Heart right ventricle (tissue), 16 donors: ENCODE results near the gene SLC26A4. TPM values are rescaled to one million over a fixed set of nuclear protein-coding genes. Genes with fewer than 3 reads are reported as not detected.

Experiments
- ATAC-seq, 8 donors: fragments of 200-7000 bp; cut with Tn5 transposase; one replicate each; pipeline ENCODE4 v1.9.1; 2020; ENCODE audit warnings: mild to moderate bottlenecking in 8 of 8, moderate library complexity in 8 of 8, moderate number of reproducible peaks in 1 of 8
- DNase-seq, 2 donors: peaks; one replicate each; pipeline ENCODE4 v3.0.0-alpha.2; 2020
- H3K27ac ChIP-seq, 10 donors: fragments of 200-600 bp; sonication (generic) in 2 of 10; one replicate each; pipeline versions ENCODE4 v1.5.0 to v1.8.0; 2020 to 2022; ENCODE audit warnings: mild to moderate bottlenecking in 3 of 10
- H3K27me3 ChIP-seq, 7 donors: fragments of 200-600 bp; one replicate each; pipeline ENCODE4 v1.8.0; 2021 to 2022; ENCODE audit warnings: mild to moderate bottlenecking in 2 of 7
- H3K36me3 ChIP-seq, 9 donors: fragments of 200-600 bp; sonication (generic) in 1 of 9; one replicate each; pipeline versions ENCODE4 v1.5.0 to v1.8.0; 2020 to 2022; ENCODE audit warnings: mild to moderate bottlenecking in 2 of 9
- H3K4me1 ChIP-seq, 9 donors: fragments of 200-600 bp; sonication (generic) in 1 of 9; one replicate each; pipeline versions ENCODE4 v1.5.0 to v1.8.0; 2020 to 2022; ENCODE audit warnings: mild to moderate bottlenecking in 4 of 9
- H3K4me3 ChIP-seq, 10 donors: fragments of 200-600 bp; sonication (generic) in 2 of 10; one replicate each; pipeline versions ENCODE4 v1.5.0 to v1.8.0; 2020 to 2022; ENCODE audit warnings: mild to moderate bottlenecking in 7 of 10, moderate library complexity in 2 of 10
- H3K9me3 ChIP-seq, 11 donors: fragments of 200-600 bp in 10 of 11; sonication (generic) in 2 of 11; one replicate each; pipeline versions ENCODE4 v1.5.0 to v1.8.0; 2013 to 2022; ENCODE audit warnings: mild to moderate bottlenecking in 2 of 11, control low read depth in 1 of 11, moderate library complexity in 1 of 11
- WGBS, 2 donors: extraction: QIAGEN DNeasy Blood & Tissue Kit; methylation state at CpG; one replicate each; pipeline ENCODE4 v1.1.7; 2013; ENCODE audit warnings: inconsistent platforms in 1 of 2; 5-methylcytosine and 5-hydroxymethylcytosine counted together
- intact Hi-C, 10 donors: fragments of 100-400 bp; cut with DNase I; formaldehyde crosslinking; loops; one replicate each; pipeline versions ENCODE4 v1.11.1 to v1.14.2; 2022
- polyA plus RNA-seq, 2 donors: library from polyadenylated mRNA; stranded (reverse); fragments of 200-250 nt; gene quantifications; one replicate each; pipeline ENCODE4 v1.2.3, GENCODE V29; 2013
- total RNA-seq, 10 donors: library from RNA; stranded (reverse); fragmentation: NEBNext Ultra II Directional in 3 of 10; extraction: Animal tissue kit (Norgen Biotek cat#: 25700) in 3 of 10; gene quantifications; one replicate each; pipeline versions ENCODE4 v1.2.1 to v1.2.4, GENCODE V29; 2021 to 2023
- TF ChIP-seq, protein P1 (sequence below), 9 donors: fragments of 200-600 bp; sonication (generic) in 2 of 9; IDR thresholded peaks; one replicate each; pipeline versions ENCODE4 v1.5.0 to v1.8.0; 2021 to 2022; ENCODE audit warnings: antibody characterized with exemption in 9 of 9, mild to moderate bottlenecking in 5 of 9, moderate library complexity in 1 of 9
- donor health status: Arrhythmogenic right ventricular cardiomyopathy.
- donor health status: ischemic (EF 13 %, LVEDD 7.1; RV severe dilation, severe dysfunction).
- donor health status: healthy with polysubstance abuse.
- donor health status: DM: no; HTN: yes; CAD: no.
- donor health status: DM: no; HTN: no; CAD: no.
- donor health status: ischemic (EF 25% LVEDD 6.9; RV normal size, moderate dysfunction).
- donor health status: ischemic (EF 25% LVEDD 5.7; RV mildly dilated, moderate dysfunction).
- donor health status: healthy.
- donor health status: DM: yes; HTN: yes; CAD: no.
- donor health status: Ischemic cardiomyopathy.
- donor health status: ischemic (EF 35%, LVEDD 5.7; RV mildly dilated, moderate dysfunction).
- donor health status: nonischemic (EF 11% LVEDD 7.7; RV severe dilation, severe dysfunction).
- donor health status: DM: yes; HTN: yes; CAD: no.
- donor health status: PGD.
- donor health status: ischemic (EF 29% LVEDD 5.4; RV normal size, mild dysfunction).
- donor health status: nonischemic (EF 23%, LVEDD 6.1; RV moderate dilation, normal function).

The SLC26A4 gene
- total and polyA plus RNA-seq, 12 donors = 0.15 to 1.2 (median 0.69) TPM

DNA sequence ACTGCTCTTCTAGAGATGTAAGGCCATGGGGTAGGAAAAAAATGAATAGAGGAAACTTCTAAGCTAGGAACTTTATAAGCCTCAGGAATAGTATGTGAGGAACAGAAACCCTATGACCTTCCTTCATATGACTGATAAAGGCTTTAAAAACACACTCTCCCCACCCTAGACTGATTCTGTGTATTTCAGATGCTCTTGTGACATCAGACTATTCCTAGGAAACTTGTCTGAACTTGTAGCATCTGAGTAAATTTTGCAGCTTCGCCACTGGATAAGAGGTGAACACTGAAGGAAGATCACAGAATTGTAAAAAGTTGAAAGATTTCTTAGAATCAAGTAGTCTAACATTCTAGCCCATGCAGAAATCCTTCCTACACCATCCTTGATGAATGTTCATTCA lies 52.3 kb downstream of the SLC26A4 start:
- no peaks in the 10 kb centered on the region for H3K4me1 ChIP-seq
- no peak overlapping the region for H3K4me3 ChIP-seq
- H3K27me3 ChIP-seq = no peaks in the 10 kb centered on the region
- DNase-seq = no peak
- TF ChIP-seq, protein P1, sequence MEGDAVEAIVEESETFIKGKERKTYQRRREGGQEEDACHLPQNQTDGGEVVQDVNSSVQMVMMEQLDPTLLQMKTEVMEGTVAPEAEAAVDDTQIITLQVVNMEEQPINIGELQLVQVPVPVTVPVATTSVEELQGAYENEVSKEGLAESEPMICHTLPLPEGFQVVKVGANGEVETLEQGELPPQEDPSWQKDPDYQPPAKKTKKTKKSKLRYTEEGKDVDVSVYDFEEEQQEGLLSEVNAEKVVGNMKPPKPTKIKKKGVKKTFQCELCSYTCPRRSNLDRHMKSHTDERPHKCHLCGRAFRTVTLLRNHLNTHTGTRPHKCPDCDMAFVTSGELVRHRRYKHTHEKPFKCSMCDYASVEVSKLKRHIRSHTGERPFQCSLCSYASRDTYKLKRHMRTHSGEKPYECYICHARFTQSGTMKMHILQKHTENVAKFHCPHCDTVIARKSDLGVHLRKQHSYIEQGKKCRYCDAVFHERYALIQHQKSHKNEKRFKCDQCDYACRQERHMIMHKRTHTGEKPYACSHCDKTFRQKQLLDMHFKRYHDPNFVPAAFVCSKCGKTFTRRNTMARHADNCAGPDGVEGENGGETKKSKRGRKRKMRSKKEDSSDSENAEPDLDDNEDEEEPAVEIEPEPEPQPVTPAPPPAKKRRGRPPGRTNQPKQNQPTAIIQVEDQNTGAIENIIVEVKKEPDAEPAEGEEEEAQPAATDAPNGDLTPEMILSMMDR (IDR thresholded peaks at IDR 0.05) = no peak
- WGBS, 2 donors = 90 to 99% methylated on average over 1 of the region's 1 CpG
- no peak for ATAC-seq
- no peak overlapping the region for H3K27ac ChIP-seq
- H3K9me3 ChIP-seq = no peaks in the 10 kb centered on the region
- peaks cover 0 to 7% (median 0%) of the 10 kb centered on the region in 9 donors for H3K36me3 ChIP-seq
- intact Hi-C loops = no loop called here

DNA sequence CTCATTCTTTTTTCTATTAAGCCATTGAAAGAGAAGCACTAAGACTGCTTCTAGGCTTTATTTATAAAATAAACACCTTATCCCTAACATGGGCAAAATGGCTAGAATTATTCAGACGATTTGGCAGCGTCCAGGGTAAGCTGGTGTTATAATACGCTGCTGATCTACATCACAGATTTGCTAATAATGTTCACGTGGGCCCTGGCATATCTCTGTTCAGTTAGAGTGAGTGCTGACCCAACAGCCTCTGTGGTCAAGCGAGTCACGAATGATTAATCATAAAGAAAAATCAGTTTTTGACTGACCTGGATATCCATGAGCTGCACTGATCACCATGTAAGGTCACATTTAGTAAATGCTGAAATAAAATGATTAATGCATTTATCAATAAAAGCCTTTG lies 54.9 kb downstream of the SLC26A4 start:
- no peak overlapping the region for H3K4me3 ChIP-seq
- no peaks in the 10 kb centered on the region for H3K9me3 ChIP-seq
- DNase-seq = no peak
- no peak overlapping the region for H3K27ac ChIP-seq
- no peak for ATAC-seq
- WGBS, 2 donors = 88 to 92% methylated on average over 6 of the region's 6 CpGs
- H3K27me3 ChIP-seq = no peaks in the 10 kb centered on the region
- intact Hi-C loops = no loop called here
- H3K4me1 ChIP-seq = no peaks in the 10 kb centered on the region
- TF ChIP-seq, protein P1 (IDR thresholded peaks at IDR 0.05) = no peak
- peaks cover 0 to 7% (median 0%) of the 10 kb centered on the region in 9 donors for H3K36me3 ChIP-seq

DNA sequence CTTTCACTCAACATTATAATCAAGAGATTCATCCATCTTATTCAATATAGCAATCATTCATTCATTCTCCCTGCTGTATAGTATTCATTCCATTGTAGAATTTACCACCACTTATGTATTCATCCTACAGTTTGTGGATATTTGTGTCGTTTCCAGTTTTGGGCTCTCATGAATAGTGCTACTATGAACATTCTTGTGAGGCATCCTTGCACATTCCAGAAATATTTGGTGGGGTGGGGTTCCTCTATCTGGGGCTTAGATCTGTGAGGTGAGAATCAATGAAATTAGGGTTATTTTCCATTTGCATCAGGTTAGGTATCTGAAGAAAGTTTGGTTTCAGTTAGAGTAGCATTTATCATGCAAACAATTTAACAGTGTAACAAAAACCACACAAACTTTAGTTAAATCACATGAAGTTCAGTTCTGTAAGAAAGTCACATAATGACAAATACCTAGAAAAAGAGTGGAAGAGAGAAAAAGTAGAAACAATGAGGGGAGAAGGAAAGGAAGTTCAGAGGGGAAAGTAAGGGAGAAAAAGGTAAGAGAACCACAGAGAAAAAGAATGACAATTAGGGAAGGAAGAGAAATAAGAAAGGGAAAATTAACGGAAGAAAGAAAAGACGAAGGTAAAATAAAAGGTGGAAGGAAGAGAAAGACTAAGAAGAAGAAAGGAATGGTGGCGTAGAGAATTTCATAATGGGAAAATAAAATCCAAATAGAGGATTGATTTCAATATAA lies 58.0 kb downstream of the SLC26A4 start:
- H3K27me3 ChIP-seq = no peaks in the 10 kb centered on the region
- H3K36me3 ChIP-seq = no peaks in the 10 kb centered on the region
- no peak overlapping the region for H3K27ac ChIP-seq
- H3K9me3 ChIP-seq = no peaks in the 10 kb centered on the region
- no peak for ATAC-seq
- H3K4me3 ChIP-seq = no peak overlapping the region
- no peak for DNase-seq
- no peaks in the 10 kb centered on the region for H3K4me1 ChIP-seq
- intact Hi-C loops = no loop called here
- TF ChIP-seq, protein P1 (IDR thresholded peaks at IDR 0.05) = no peak
- 86 to 88% methylated on average over 4 of the region's 4 CpGs for whole genome bisulfite sequencing, 2 donors

DNA sequence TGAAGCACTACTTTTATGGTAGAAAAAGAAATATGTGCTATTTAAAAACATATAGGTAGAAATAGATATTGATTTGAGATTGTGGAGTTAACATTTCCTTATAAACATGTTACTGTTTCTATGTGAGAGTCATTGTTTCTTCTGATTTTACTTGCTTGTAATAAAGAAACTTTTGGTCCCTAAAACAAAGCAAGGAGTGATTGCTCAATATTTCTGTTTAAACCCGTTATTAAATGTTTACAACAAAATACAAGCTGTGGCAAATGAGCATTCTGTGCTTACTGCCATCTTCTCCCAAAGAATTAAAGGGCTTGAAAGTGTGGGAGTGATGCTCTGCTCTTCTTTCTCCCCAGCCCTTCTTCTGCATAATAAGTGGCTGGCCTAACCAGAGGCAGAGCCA lies 60.7 kb downstream of the SLC26A4 start:
- H3K27me3 ChIP-seq = no peaks in the 10 kb centered on the region
- ATAC-seq (no peak), DNase-seq (no peak)
- H3K27ac ChIP-seq = no peak overlapping the region
- WGBS, 2 donors = 83 to 84% methylated on average over 1 of the region's 1 CpG
- no peaks in the 10 kb centered on the region for H3K9me3 ChIP-seq
- TF ChIP-seq, protein P1 (IDR thresholded peaks at IDR 0.05) = no peak
- no peaks in the 10 kb centered on the region for H3K36me3 ChIP-seq
- no peak overlapping the region for H3K4me3 ChIP-seq
- no peaks in the 10 kb centered on the region for H3K4me1 ChIP-seq
- intact Hi-C loops = loop anchor here in 7 of 10 donors (5.0 to 10.0 kb wide), 7 partner anchors 106 to 526 kb away; partner anchors contain the start of gene BCAP29 (in 1 of the 7)
